Measurements from ENCODE around the gene ERC1.

DNA sequence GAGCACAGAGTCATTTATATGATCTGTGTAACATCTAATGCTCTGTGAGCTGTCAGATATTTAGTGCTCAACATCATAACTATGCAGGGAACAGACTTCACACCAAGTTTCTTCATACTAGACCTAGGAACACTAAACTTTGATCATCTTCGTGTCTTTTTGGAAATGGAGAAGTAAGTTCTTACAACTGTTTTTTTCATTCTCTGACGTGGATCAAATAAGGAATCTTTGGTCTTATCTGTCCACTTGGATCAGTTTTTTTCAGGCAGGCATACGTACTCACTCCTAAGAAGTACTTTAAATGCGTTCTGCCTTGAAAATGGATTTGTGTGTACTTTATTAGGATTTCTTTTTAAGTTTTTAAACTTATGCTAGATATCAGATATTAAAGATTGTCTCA lies 412.4 kb downstream of the ERC1 start:
- no peak for TF ChIP-seq POLR2A (IDR thresholded peaks at IDR 0.05; ENCODE audit: low read length)
- TF ChIP-seq GATA1 (IDR thresholded peaks at IDR 0.05; ENCODE audit: low read depth, low read length): no peak
